GM20000 (cell line): ENCODE measurements around the gene MVB12B.

Experiments used
- DNase-seq: peaks from one replicate; pipeline ENCODE4 v3.0.0; 2012; ENCODE audit warnings: low spot score
- CTCF ChIP-seq: IDR thresholded peaks from 2 replicates; pipeline ENCODE4 v1.5.1; 2012; ENCODE audit warnings: mild to moderate bottlenecking, control low read depth; ENCODE audit errors: extremely low read depth, missing control alignments

The MVB12B gene

GRCh38 chr9:126341902-126342301 lies 15.3 kb downstream of the MVB12B start:
- no peak for TF ChIP-seq CTCF
- DNase-seq, result no peak

GRCh38 chr9:126342621-126343031 lies 16.0 kb downstream of the MVB12B start:
- TF ChIP-seq CTCF, result no peak
- no peak for DNase-seq

- DNase-seq, result no peak
- no peak for TF ChIP-seq CTCF
These were observed 16.7 kb downstream of the MVB12B start for GRCh38 chr9:126343271-126343700.

- TF ChIP-seq CTCF, result no peak
- DNase-seq, result no peak
These were observed 19.4 kb downstream of the MVB12B start for GRCh38 chr9:126346031-126346430.

DNA sequence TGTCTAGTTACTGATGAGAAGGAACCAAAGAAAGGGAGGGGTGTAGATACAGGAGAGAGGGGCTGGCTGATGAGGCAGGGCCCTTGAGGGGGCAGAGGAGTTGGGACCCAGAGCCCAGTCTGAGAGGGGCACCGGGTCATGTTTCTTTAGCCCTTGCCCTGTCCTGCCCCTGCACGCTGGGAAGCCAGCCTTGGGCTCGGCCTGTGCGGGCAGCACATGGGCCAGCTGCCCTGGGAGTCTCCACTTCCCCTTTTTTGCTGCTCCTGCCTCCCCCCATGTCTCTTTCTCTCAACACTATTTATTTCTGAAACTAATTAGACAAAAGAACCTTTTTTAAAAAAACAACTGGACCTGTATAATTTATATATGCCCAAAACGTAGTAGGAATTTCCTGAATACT lies 20.5 kb downstream of the MVB12B start:
- TF ChIP-seq CTCF, result no peak
- no peak for DNase-seq

DNA sequence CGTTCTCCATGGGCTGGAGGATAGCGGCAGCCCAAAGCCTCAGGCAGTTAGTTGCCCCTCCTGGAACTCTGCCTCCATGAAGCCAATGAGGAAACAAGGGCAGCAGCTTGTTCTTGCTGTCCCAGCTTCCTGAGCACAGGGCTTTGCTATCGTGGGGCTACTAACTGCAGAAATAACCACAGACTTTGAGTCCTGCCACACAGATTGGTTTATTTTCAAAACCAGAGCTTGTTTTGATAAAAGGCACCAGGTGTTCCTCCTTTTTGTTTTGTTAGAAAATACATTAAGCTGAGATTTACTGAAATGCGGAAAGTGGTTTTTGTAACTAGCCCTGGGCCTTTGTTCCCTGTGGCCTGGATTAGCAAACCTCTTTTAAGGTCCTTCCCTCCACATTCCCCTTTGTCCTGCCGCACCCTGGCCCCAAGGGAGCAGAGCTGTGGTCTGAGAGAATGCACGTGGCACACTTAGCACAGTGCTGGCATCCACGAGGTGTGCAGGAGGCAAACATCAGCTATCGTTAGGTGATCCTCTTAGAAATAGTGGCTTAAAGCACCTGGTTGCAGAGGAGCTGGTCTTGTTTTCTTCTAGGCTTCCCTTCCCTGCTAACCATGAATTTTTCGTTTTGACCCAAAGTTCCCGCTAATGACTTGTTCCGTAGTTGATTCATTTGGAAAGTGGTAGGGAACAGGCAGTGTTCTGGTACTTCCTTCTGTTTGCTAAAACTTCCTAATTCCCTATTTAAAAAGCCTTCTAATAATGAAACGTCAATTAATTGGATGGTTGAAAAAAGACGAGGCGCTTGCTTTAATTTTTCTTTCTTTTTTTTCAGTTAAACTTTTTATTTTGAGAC lies 21.5 kb downstream of the MVB12B start:
- no peak for DNase-seq
- TF ChIP-seq CTCF, result no peak

DNA sequence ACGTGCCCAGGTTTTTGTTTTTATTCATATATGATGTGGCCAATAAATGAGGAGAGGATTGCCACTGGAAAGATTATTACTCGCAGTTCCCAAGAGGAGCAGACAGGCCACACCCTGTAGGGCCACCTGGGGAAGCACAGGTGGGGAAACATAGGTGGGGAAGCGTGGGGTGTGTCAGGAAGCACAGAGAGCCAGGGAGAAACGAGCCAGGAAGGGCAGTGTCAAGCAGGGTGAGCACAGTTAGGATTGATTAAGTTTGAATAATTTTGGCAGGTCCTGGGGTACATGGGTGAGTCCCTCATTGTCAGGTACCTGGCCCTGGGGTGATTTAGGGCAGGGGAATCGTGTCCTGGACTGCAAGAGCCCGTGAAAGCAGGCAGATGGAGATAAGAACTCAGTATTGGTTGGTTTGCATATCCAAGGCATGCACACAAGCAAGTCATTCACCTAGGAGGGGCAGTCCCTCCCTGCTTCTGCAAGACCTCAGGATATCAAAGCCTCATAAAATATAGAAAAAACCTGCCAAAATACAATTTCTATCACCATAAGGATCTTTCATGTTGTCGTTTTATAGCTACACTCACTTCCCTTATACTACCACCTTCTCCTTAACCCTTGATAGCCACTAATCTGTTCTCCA lies 22.4 kb downstream of the MVB12B start:
- no peak for DNase-seq
- TF ChIP-seq CTCF, result no peak
